Activated CD4-positive, CD25-positive, alpha-beta regulatory T cell treated with anti-CD3 and anti-CD28 coated beads, Interleukin-2, amount 50 U/mL, for 24 hours (primary cell): ENCODE results near the gene REEP2.
"Not testable (repeated sequence)": the region's sequence is repeated elsewhere in the genome, so short reads cannot be mapped to it uniquely, and the experiment has no call there.

Experiments
- ATAC-seq, 2 donors: fragments of 150-1000 bp; cut with Tn5 transposase; one replicate each; pipeline ENCODE4 v1.10.0; 2021; ENCODE audit warnings: mild to moderate bottlenecking in 1 of 2, moderate library complexity in 1 of 2

Gene REEP2

GRCh38 chr5:138438724-138439476, at the start of gene REEP2:
TSS of gene REEP2 (plus strand) at chr5:138439057. CDS start at chr5:138439209, 152 bp downstream.
- peak; percentile 80 to 84 for ATAC-seq

GRCh38 chr5:138389332-138389731, 49.5 kb upstream of the REEP2 start:
- no peak for ATAC-seq

GRCh38 chr5:138389911-138390310, 48.9 kb upstream of the REEP2 start:
- not testable (repeated sequence) for ATAC-seq

GRCh38 chr5:138391859-138392386, 46.9 kb upstream of the REEP2 start:
- no peak for ATAC-seq

- ATAC-seq, result peak; percentile 60 to 71
Measured at GRCh38 chr5:138402640-138403039, 36.2 kb upstream of the REEP2 start.

GRCh38 chr5:138408023-138408422, 30.8 kb upstream of the REEP2 start:
- ATAC-seq, result peak; percentile 77 to 85

- not testable (repeated sequence) for ATAC-seq
Measured at GRCh38 chr5:138410996-138411640, 27.7 kb upstream of the REEP2 start.

GRCh38 chr5:138418444-138418843, 20.4 kb upstream of the REEP2 start:
- no peak for ATAC-seq

- no peak for ATAC-seq
Measured at GRCh38 chr5:138425079-138425478, 13.8 kb upstream of the REEP2 start.

GRCh38 chr5:138435943-138436342, 2.9 kb upstream of the REEP2 start:
- no peak for ATAC-seq

- ATAC-seq, result no peak
Measured at GRCh38 chr5:138438003-138438723, 694 bp upstream of the REEP2 start.

GRCh38 chr5:138439477-138440158, 761 bp downstream of the REEP2 start:
- no peak for ATAC-seq

- ATAC-seq, result no peak
Measured at GRCh38 chr5:138440159-138441073, 1.6 kb downstream of the REEP2 start.

- no peak for ATAC-seq
Measured at GRCh38 chr5:138441221-138441620, 2.4 kb downstream of the REEP2 start.

GRCh38 chr5:138444078-138444773, 5.4 kb downstream of the REEP2 start:
- ATAC-seq, result no peak

GRCh38 chr5:138444774-138445546, 6.1 kb downstream of the REEP2 start:
- ATAC-seq, result no peak

GRCh38 chr5:138445547-138446271, 6.9 kb downstream of the REEP2 start:
- no peak for ATAC-seq

GRCh38 chr5:138448070-138448469, 9.2 kb downstream of the REEP2 start:
- no peak for ATAC-seq
